Cardiac muscle cell (in vitro differentiated cells and primary cell): ENCODE data around the gene F2. TPM values are rescaled to one million over a fixed set of nuclear protein-coding genes. Genes with fewer than 3 reads are reported as not detected.

ENCODE experiments used
- DNase-seq, 2 donors: peaks; one replicate each; pipeline versions ENCODE4 v3.0.0 to v3.0.0-alpha.2; 2010 to 2017; ENCODE audit warnings: low read depth in 1 of 2, low spot score in 1 of 2
- H3K27ac ChIP-seq: fragments of 200-600 bp; sonication (generic); 2 replicates; pipeline ENCODE4 v1.5.1; 2016
- H3K27me3 ChIP-seq: fragments of 200-600 bp; sonication (generic); 2 replicates; pipeline ENCODE4 v1.6.0; 2016; ENCODE audit warnings: control low read depth
- H3K36me3 ChIP-seq: fragments of 200-600 bp; sonication (generic); 2 replicates; pipeline ENCODE4 v1.5.1; 2016; ENCODE audit warnings: control low read depth
- H3K4me1 ChIP-seq: fragments of 200-600 bp; sonication (generic); 2 replicates; pipeline ENCODE4 v1.8.1; 2017; ENCODE audit warnings: low read depth, mild to moderate bottlenecking, mixed run types
- H3K4me3 ChIP-seq: fragments of 200-600 bp; sonication (generic); 2 replicates; pipeline ENCODE4 v1.5.1; 2016; ENCODE audit warnings: mild to moderate bottlenecking
- H3K9me3 ChIP-seq: fragments of 200-600 bp; sonication (generic); 2 replicates; pipeline ENCODE4 v1.5.1; 2017; ENCODE audit warnings: low read depth, mild to moderate bottlenecking, control low read depth
- CTCF ChIP-seq: IDR thresholded peaks from 2 replicates; pipeline ENCODE4 v1.5.1; 2012; ENCODE audit warnings: low read depth, mild to moderate bottlenecking, low read length
- polyA plus RNA-seq: library from polyadenylated mRNA; unstranded; fragments of >200 nt; fragmentation: Nextera tagmentation; extraction: Ambion mirVana; gene quantifications from 2 replicates; pipeline ENCODE4 v1.2.1, GENCODE V29; 2016
- total RNA-seq: library from RNA; depleted of rRNA; stranded (reverse); fragments of >200 nt; gene quantifications from 2 replicates; pipeline ENCODE4 v1.2.3, GENCODE V29; 2016

F2 gene
- total and polyA plus RNA-seq, 2 experiments from 2014 or later = 0.27 TPM; not detected in 1

GRCh38 chr11:46722566-46723358 is 3.7 kb downstream of the F2 start:
- no peak for TF ChIP-seq CTCF

GRCh38 chr11:46723359-46723680 is 4.3 kb downstream of the F2 start:
- Histone ChIP-seq H3K4me1 (no peaks in the 10 kb centered on the region), H3K27ac (no peak overlapping the region), H3K27me3 (no peaks in the 10 kb centered on the region), H3K36me3 (no peaks in the 10 kb centered on the region), H3K9me3 (no peaks in the 10 kb centered on the region), H3K4me3 (no peak overlapping the region)
- no peak for TF ChIP-seq CTCF
- DNase-seq = no peak

More at GRCh38 chr11:46722566-46723358, 3.7 kb downstream of the F2 start:
- Histone ChIP-seq H3K27ac (no peak overlapping the region), H3K27me3 (no peaks in the 10 kb centered on the region), H3K36me3 (no peaks in the 10 kb centered on the region), H3K9me3 (no peaks in the 10 kb centered on the region), H3K4me3 (no peak overlapping the region), H3K4me1 (no peaks in the 10 kb centered on the region)
- no peak for DNase-seq

GRCh38 chr11:46724088-46724487 is 5.1 kb downstream of the F2 start:
- no peak for DNase-seq
- Histone ChIP-seq H3K4me3 (no peak overlapping the region), H3K27me3 (no peaks in the 10 kb centered on the region), H3K9me3 (no peaks in the 10 kb centered on the region), H3K4me1 (no peaks in the 10 kb centered on the region), H3K36me3 (no peaks in the 10 kb centered on the region), H3K27ac (no peak overlapping the region)
- no peak for TF ChIP-seq CTCF

- no peaks in the 10 kb centered on the region for H3K9me3 ChIP-seq
- no peaks in the 10 kb centered on the region for H3K36me3 ChIP-seq
- DNase-seq = no peak
- no peaks in the 10 kb centered on the region for H3K4me1 ChIP-seq
- no peak overlapping the region for H3K4me3 ChIP-seq
- H3K27me3 ChIP-seq = no peaks in the 10 kb centered on the region
- no peak for TF ChIP-seq CTCF
- no peak overlapping the region for H3K27ac ChIP-seq
Measured at GRCh38 chr11:46725338-46726205, 6.6 kb downstream of the F2 start.

GRCh38 chr11:46726206-46726862 is 7.3 kb downstream of the F2 start:
- no peaks in the 10 kb centered on the region for H3K4me1 ChIP-seq
- H3K4me3 ChIP-seq = no peak overlapping the region
- H3K36me3 ChIP-seq = no peaks in the 10 kb centered on the region
- no peaks in the 10 kb centered on the region for H3K27me3 ChIP-seq
- H3K27ac ChIP-seq = no peak overlapping the region
- TF ChIP-seq CTCF = no peak
- DNase-seq = no peak
- no peaks in the 10 kb centered on the region for H3K9me3 ChIP-seq
